Upper lobe of left lung (tissue), 6 donors: Measurements from ENCODE around the gene PPP1R3F. TPM values are rescaled to one million over a fixed set of nuclear protein-coding genes. Genes with fewer than 3 reads are reported as not detected.
"Not testable (repeated sequence)": the region's sequence is repeated elsewhere in the genome, so short reads cannot be mapped to it uniquely, and the experiment has no call there.

Experiments
- ATAC-seq, 2 donors: fragments of 200-7000 bp; cut with Tn5 transposase; one replicate each; pipeline ENCODE4 v1.9.1; 2022; ENCODE audit warnings: mild to moderate bottlenecking in 2 of 2, moderate library complexity in 2 of 2; ENCODE audit not compliant: low FRiP score in 2 of 2
- DNase-seq, 2 donors: peaks; one replicate each; pipeline ENCODE4 v3.0.0-alpha.2; 2019 to 2020
- H3K27ac ChIP-seq, 4 donors: fragments of 200-600 bp; sonication (generic); one replicate each; pipeline ENCODE4 v1.5.1; 2016 to 2019
- H3K27me3 ChIP-seq, 4 donors: fragments of 200-600 bp; sonication (generic); one replicate each; pipeline ENCODE4 v1.5.1; 2017 to 2019
- H3K36me3 ChIP-seq, 4 donors: fragments of 200-600 bp; sonication (generic); one replicate each; pipeline ENCODE4 v1.5.1; 2016 to 2019
- H3K4me1 ChIP-seq, 4 donors: fragments of 200-600 bp; sonication (generic); one replicate each; pipeline ENCODE4 v1.5.1; 2018 to 2019
- H3K4me3 ChIP-seq, 4 donors: fragments of 200-600 bp; sonication (generic); one replicate each; pipeline ENCODE4 v1.5.1; 2017 to 2019; ENCODE audit warnings: mild to moderate bottlenecking in 2 of 4, moderate library complexity in 1 of 4
- H3K9me3 ChIP-seq, 4 donors: fragments of 200-600 bp; sonication (generic); one replicate each; pipeline ENCODE4 v1.5.1; 2018 to 2019
- EP300 ChIP-seq, 4 donors: sonication (generic); formaldehyde crosslinking; IDR thresholded peaks; one replicate each; pipeline ENCODE4 v1.5.1; 2017; ENCODE audit warnings: antibody characterized with exemption in 4 of 4, control low read depth in 2 of 4
- POLR2A ChIP-seq, 4 donors: fragments of 450-650 bp; IDR thresholded peaks; one replicate each; pipeline ENCODE4 v1.5.1; 2016 to 2017; ENCODE audit warnings: antibody characterized with exemption in 4 of 4, mild to moderate bottlenecking in 2 of 4
- POLR2AphosphoS5 ChIP-seq, 2 donors: sonication (generic); formaldehyde crosslinking; IDR thresholded peaks; one replicate each; pipeline ENCODE4 v1.5.1; 2017; ENCODE audit warnings: antibody characterized with exemption in 2 of 2
- WGBS, 2 donors: methylation state at CpG; one replicate each; pipeline ENCODE4 v1.1.5; 2017 to 2018; 5-methylcytosine and 5-hydroxymethylcytosine counted together
- total RNA-seq, 6 donors: library from RNA; depleted of rRNA in 4 of 6; stranded (reverse); fragments of >200 nt in 4 of 6; gene quantifications; one replicate each; pipeline versions ENCODE4 v1.1.0 to v1.2.1, GENCODE V29; 2016 to 2021
- TF ChIP-seq, protein P1 (sequence below), 6 experiments: fragments of 450-650 bp in 4 of 6; fragments of 200-600 bp in 2 of 6; sonication (generic) in 2 of 6; IDR thresholded peaks; one replicate each; pipeline ENCODE4 v1.5.1; 2016 to 2019; ENCODE audit warnings: antibody characterized with exemption in 6 of 6
- donor health status: DM: no; HTN: no; CAD: no; lungs with moderate emphysema.
- donor health status: DM: no; HTN: yes; CAD: no; lungs with severe emphysema.

The PPP1R3F gene
- total RNA-seq, 6 donors from 2014 or later, result 3.3 to 14.9 (median 7.1) TPM

DNA sequence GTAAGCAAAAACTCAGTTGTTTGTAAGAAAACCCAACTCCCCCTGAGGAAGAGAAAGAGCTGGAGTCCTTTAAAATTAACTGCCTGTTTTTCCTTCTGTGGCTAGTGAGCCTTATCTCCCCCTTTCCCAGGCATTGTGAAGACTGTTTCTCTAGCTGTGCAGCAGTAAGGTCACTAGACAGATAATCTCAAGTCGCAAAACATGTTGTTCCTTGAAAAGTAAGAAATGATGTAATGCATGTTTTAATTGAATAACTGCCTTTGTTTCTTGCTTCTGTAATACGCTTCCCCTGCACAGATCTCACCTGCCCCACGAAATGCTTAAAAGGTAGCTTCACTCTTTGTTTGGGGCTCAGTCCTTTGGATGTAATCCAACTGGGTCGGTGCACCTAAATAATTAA, 46.5 kb downstream of the PPP1R3F start:
- H3K27me3 ChIP-seq, result no peaks in the 10 kb centered on the region
- no peak overlapping the region for H3K27ac ChIP-seq
- H3K4me1 ChIP-seq, result no peaks in the 10 kb centered on the region
- no peak for DNase-seq
- H3K4me3 ChIP-seq, result no peak overlapping the region
- no peak for ATAC-seq
- TF ChIP-seq POLR2AphosphoS5 (IDR thresholded peaks at IDR 0.05) (no peak), EP300 (IDR thresholded peaks at IDR 0.05) (no peak), POLR2A (IDR thresholded peaks at IDR 0.05) (no peak)
- TF ChIP-seq, protein P1, sequence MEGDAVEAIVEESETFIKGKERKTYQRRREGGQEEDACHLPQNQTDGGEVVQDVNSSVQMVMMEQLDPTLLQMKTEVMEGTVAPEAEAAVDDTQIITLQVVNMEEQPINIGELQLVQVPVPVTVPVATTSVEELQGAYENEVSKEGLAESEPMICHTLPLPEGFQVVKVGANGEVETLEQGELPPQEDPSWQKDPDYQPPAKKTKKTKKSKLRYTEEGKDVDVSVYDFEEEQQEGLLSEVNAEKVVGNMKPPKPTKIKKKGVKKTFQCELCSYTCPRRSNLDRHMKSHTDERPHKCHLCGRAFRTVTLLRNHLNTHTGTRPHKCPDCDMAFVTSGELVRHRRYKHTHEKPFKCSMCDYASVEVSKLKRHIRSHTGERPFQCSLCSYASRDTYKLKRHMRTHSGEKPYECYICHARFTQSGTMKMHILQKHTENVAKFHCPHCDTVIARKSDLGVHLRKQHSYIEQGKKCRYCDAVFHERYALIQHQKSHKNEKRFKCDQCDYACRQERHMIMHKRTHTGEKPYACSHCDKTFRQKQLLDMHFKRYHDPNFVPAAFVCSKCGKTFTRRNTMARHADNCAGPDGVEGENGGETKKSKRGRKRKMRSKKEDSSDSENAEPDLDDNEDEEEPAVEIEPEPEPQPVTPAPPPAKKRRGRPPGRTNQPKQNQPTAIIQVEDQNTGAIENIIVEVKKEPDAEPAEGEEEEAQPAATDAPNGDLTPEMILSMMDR (IDR thresholded peaks at IDR 0.05), result no peak
- H3K9me3 ChIP-seq, result no peaks in the 10 kb centered on the region
- no peaks in the 10 kb centered on the region for H3K36me3 ChIP-seq
- 65 to 73% methylated on average over 4 of the region's 4 CpGs for WGBS, 2 donors

DNA sequence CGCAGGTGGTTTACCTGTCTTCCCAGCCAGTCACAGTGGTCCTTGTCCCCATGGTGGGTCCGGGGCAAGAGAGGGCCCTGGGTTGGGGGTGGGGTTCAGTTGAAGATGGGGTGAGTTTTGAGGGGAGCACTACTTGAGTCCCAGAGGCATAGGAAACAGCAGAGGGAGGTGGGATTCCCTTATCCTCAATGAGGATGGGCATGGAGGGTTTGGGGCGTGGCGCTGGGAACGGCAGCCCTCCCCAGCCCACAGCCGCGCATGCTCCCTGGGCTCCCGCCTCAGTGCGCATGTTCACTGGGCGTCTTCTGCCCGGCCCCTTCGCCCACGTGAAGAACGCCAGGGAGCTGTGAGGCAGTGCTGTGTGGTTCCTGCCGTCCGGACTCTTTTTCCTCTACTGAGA, 52.1 kb downstream of the PPP1R3F start, which contains the start of gene GAGE12J:
Gene GAGE12J, plus strand, starts transcription at position 301 of the 400 bp plus-strand sequence. CDS start 1,157 bp downstream, outside the sequence.
- not testable (repeated sequence) for H3K27me3 ChIP-seq, H3K27ac ChIP-seq, H3K4me3 ChIP-seq, ATAC-seq, H3K4me1 ChIP-seq, DNase-seq, H3K36me3 ChIP-seq, H3K9me3 ChIP-seq
- WGBS, 2 donors, result 100% methylated on average over 1 of the region's 16 CpGs; no CpG with 5 or more reads in 1 of the 2 donors

DNA sequence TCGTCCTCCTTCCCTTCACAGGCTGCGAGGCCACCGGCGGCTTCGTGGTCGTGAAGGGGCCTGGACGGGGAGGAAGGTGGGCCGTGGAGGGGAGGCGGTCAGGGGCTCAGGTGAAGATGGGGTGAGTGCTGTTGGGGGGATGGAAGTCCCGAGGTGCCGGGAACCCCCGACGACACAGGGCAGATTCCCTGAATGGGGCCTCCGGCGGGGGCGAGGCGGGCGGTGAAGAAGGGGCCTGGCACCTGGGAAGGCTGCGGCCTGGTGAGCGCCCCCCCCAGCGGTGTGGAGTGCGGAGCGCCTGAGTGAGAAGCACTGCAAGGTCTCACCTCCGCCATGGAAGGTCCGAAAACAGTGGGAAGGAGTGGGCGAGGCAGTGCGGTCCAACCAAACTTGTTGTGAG, 52.7 kb downstream of the PPP1R3F start:
- no CpG with 5 or more reads among the region's 27 CpGs for WGBS, 2 donors
- not testable (repeated sequence) for H3K4me3 ChIP-seq, H3K27me3 ChIP-seq, H3K9me3 ChIP-seq, H3K4me1 ChIP-seq, H3K27ac ChIP-seq, ATAC-seq, H3K36me3 ChIP-seq
- DNase-seq, result peak in 1 of 2 donors; percentile 49

DNA sequence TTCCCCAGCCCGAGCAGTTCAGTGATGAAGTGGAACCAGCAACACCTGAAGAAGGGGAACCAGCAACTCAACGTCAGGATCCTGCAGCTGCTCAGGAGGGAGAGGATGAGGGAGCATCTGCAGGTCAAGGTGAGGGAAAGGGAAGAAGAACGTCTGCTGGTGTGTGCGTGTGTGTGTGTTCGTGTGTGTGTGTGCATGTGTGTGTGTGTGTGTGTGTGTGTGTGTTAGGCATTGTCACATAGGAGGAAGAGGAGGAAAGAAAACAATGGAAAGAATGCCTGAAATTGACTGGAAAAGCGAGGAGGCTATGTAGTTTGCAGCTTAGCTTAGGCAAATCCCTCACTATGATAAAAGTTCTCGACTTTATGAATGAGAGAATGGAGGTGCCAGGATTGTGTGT, 54.1 kb downstream of the PPP1R3F start:
- WGBS, 2 donors, result 70% methylated on average over 4 of the region's 7 CpGs; no CpG with 5 or more reads in 1 of the 2 donors
- not testable (repeated sequence) for H3K9me3 ChIP-seq, H3K4me1 ChIP-seq, DNase-seq, H3K27me3 ChIP-seq, H3K4me3 ChIP-seq, ATAC-seq, H3K27ac ChIP-seq, H3K36me3 ChIP-seq

DNA sequence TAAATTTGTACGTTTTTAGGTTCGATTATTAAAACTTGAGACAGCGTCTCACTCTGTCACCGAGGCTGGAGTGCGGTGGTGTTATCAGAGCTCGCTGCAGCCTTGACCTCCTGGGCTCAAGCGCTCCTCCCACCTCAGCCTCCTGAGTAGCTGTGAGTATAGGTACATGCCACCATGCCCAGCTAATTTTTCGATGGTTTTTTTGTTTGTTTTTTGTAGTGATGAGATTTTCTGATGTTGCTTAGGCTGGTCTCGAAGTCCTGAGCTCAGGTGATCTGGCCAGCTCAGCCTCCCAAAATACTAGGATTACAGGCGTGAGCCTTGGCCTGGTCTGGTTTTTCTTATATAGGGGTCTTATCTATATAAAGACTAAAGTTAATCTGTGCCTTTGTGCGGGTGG, 60.8 kb downstream of the PPP1R3F start:
- H3K9me3 ChIP-seq, H3K27ac ChIP-seq, DNase-seq, ATAC-seq, H3K4me1 ChIP-seq, H3K4me3 ChIP-seq, H3K27me3 ChIP-seq, H3K36me3 ChIP-seq: not testable (repeated sequence)
- WGBS, 2 donors, result 82 to 93% methylated on average over 4 to 8 of the region's 11 CpGs

DNA sequence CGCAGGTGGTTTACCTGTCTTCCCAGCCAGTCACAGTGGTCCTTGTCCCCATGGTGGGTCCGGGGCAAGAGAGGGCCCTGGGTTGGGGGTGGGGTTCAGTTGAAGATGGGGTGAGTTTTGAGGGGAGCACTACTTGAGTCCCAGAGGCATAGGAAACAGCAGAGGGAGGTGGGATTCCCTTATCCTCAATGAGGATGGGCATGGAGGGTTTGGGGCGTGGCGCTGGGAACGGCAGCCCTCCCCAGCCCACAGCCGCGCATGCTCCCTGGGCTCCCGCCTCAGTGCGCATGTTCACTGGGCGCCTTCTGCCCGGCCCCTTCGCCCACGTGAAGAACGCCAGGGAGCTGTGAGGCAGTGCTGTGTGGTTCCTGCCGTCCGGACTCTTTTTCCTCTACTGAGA, 61.7 kb downstream of the PPP1R3F start, which contains the start of gene GAGE13:
Gene GAGE13, plus strand, starts transcription at position 301 of the 400 bp plus-strand sequence. CDS start 1,156 bp downstream, outside the sequence.
- WGBS, 2 donors, result no CpG with 5 or more reads among the region's 16 CpGs
- not testable (repeated sequence) for ATAC-seq

DNA sequence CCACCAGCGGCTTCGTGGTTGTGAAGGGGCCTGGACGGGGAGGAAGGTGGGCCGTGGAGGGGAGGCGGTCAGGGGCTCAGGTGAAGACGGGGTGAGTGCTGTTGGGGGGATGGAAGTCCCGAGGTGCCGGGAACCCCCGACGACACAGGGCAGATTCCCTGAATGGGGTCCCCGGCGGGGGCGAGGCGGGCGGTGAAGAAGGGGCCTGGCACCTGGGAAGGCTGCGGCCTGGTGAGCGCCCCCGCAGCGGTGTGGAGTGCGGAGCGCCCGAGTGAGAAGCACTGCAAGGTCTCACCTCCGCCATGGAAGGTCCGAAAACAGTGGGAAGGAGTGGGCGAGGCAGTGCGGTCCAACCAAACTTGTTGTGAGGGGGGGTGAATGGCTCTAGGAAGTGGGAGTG, 62.2 kb downstream of the PPP1R3F start:
- H3K36me3 ChIP-seq, H3K27me3 ChIP-seq, H3K9me3 ChIP-seq, ATAC-seq, H3K4me3 ChIP-seq, H3K4me1 ChIP-seq, H3K27ac ChIP-seq: not testable (repeated sequence)
- DNase-seq, result peak in 1 of 2 donors; percentile 91
- WGBS, 2 donors, result 95% methylated on average over 19 of the region's 26 CpGs; no CpG with 5 or more reads in 1 of the 2 donors

More for the DNA sequence above, 61.7 kb downstream of the PPP1R3F start, which contains the start of gene GAGE13:
- H3K4me3 ChIP-seq, H3K27ac ChIP-seq, H3K4me1 ChIP-seq, DNase-seq, H3K9me3 ChIP-seq, H3K27me3 ChIP-seq, H3K36me3 ChIP-seq: not testable (repeated sequence)

Other genes starting within 250 kb of the PPP1R3F start
- gene TFE3, start 226.4 kb upstream of the PPP1R3F start, total RNA-seq, result 10 to 100 TPM; 44.4 to 99.7 (median 72.3) TPM
- gene CCDC120, start 210.8 kb upstream of the PPP1R3F start, total RNA-seq, result 10 to 100 TPM in 3 of 6 donors, 1 to 10 TPM in 3; 6.0 to 13.5 (median 9.9) TPM
- 10 to 100 TPM; 12.5 to 26.2 (median 15.5) TPM for gene PRAF2, start 195.8 kb upstream of the PPP1R3F start, total RNA-seq
- gene WDR45, start 189.9 kb upstream of the PPP1R3F start, total RNA-seq, result 100 to 1,000 TPM in 2 of 6 donors, 10 to 100 TPM in 4; 55.9 to 165 (median 74.2) TPM
- gene GPKOW, start 146.1 kb upstream of the PPP1R3F start, total RNA-seq, result 10 to 100 TPM; 14.7 to 23.1 (median 20.4) TPM
- 10 to 100 TPM in 4 of 6 donors, 1 to 10 TPM in 2; 7.3 to 16.3 (median 12.9) TPM for gene MAGIX, start 107.0 kb upstream of the PPP1R3F start, total RNA-seq
- 100 to 1,000 TPM in 2 of 6 donors, 10 to 100 TPM in 4; 32.7 to 135 (median 58.4) TPM for gene PLP2, start 97.9 kb upstream of the PPP1R3F start, total RNA-seq
- gene PRICKLE3, start 83.4 kb upstream of the PPP1R3F start, total RNA-seq, result 10 to 100 TPM; 14.4 to 43.0 (median 19.7) TPM
- gene SYP, start 69.6 kb upstream of the PPP1R3F start, total RNA-seq, result 1 to 10 TPM; 2.1 to 8.0 (median 4.3) TPM
- 1 to 10 TPM in 4 of 6 donors, under 1 TPM in 2; 0.46 to 6.3 (median 1.7) TPM for gene CACNA1F, start 36.5 kb upstream of the PPP1R3F start, total RNA-seq
- 10 to 100 TPM in 5 of 6 donors, 1 to 10 TPM in 1; 9.9 to 22.0 (median 18.6) TPM for gene CCDC22, start 34.3 kb upstream of the PPP1R3F start, total RNA-seq
- under 1 TPM in 2 of 6 donors, not detected in 4; 0.23 to 0.54 TPM for gene FOXP3, start 5.1 kb upstream of the PPP1R3F start, total RNA-seq
- gene GAGE10, start 33.9 kb downstream of the PPP1R3F start, total RNA-seq, result not detected
- under 1 TPM in 1 of 6 donors, not detected in 5; 0.72 TPM for gene GAGE12J, start 52.2 kb downstream of the PPP1R3F start, total RNA-seq
- gene GAGE13, start 61.8 kb downstream of the PPP1R3F start, total RNA-seq, result not detected